ENCODE results near the gene ANKRD40CL.

GRCh38 chr17:50794361-50794760, 27.0 kb upstream of the ANKRD40CL start:
- TF ChIP-seq EZH2 (IDR thresholded peaks at IDR 0.05; ENCODE audit: insufficient read depth, poor library complexity, severe bottlenecking) (no peak), EZH2phosphoT487 (IDR thresholded peaks at IDR 0.05; ENCODE audit: insufficient read depth, low read depth) (no peak)
